HFF-Myc (cell line): ENCODE measurements around the gene KIF1A.
"Not testable (repeated sequence)": the region's sequence is repeated elsewhere in the genome, so short reads cannot be mapped to it uniquely, and the experiment has no call there.

Experiments
- DNase-seq: peaks from one replicate; pipeline ENCODE4 v3.0.0-alpha.2; 2011; ENCODE audit warnings: low read depth; ENCODE audit errors: extremely low read depth
- H3K4me3 ChIP-seq: replicated peaks from 2 replicates; pipeline ENCODE4 v1.5.1; 2011; ENCODE audit warnings: low read depth, mild to moderate bottlenecking, control low read depth, low read length
- TF ChIP-seq, protein P1 (sequence below): IDR thresholded peaks from 2 replicates; pipeline ENCODE4 v1.5.1; 2012; ENCODE audit warnings: mild to moderate bottlenecking, low read depth, low read length, control low read depth; ENCODE audit errors: missing control alignments

The KIF1A gene

DNA sequence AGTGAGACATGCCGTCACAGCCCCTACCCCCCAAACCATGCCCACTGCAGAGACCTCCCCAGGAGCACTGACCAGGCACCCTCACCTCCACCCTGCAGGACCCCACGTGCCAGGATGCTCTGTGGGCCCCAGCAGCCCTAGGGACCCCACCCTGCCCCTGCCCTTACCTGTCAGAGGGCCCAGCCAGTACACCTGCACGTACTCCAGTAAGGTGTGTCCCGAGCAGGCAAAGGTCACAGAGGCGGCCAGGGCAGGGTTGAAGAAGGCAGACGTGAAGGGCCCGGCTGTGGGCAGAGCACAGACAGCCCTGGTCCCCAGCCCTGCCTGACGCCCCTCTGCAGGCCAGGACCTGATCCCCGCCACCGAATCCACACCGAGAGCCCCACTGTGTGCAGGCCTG, 139.8 kb downstream of the KIF1A start:
- not testable (repeated sequence) for H3K4me3 ChIP-seq, DNase-seq

DNA sequence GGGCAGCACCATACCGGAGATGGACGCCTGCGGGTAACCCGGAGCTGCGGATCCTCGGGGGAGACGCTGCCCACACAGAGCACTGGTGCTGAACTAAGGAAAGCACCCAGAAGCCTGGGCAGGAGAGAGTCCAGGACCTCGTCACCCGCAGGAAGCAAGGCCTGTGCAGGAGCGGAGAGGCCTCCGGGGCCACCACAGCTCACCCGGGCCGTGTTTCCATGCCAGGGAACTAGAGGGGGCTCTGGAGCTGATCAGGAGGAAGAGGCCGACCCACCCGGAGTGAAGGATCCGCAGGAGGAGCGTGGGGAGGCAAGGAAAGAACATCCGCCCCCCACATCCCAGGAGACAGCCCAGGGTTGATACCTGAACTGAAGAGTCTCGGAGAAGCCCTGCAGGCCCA, 141.1 kb downstream of the KIF1A start:
- H3K4me3 ChIP-seq, DNase-seq: not testable (repeated sequence)

DNA sequence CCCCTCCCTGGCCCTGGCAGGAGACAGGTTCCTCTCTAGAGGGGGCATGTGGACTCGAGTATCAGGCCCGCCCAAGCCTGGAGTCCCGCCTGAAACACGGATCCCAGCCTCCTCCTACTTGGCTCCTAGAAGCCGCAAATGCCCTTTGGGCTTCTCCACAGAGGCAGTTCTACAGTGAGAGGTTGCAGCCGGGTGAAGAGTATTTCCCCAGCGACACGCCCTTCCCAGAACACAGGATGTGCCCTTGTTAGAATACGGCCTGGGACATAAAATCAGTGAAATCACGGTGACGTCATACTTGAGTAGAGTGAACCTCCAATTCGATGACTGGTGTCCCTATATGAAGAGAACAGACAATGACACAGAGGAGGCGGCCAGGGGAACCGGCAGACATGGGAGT, 142.0 kb downstream of the KIF1A start:
- not testable (repeated sequence) for DNase-seq

DNA sequence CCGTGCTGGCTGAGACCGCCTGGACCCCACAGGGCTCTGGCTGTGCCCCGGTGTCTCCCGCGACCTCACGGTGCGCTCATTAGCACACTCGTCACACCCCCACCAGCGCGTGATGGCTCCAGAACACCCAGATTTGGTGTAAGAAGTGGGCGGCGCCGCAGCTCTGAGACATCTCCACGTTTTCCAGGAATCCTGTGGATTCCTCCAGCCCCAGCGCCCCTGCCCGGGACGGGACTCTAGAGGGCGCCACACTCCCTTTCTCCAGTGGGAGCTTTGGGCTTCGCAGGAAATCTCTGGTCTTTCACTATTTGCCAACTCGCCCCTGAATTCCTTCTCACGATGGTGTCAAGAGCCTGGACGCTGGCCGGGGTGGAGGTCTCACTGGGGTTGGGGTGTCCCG, 144.7 kb downstream of the KIF1A start:
- not testable (repeated sequence) for DNase-seq, H3K4me3 ChIP-seq

More for the DNA sequence above, 142.0 kb downstream of the KIF1A start:
- H3K4me3 ChIP-seq, result not testable (repeated sequence)

DNA sequence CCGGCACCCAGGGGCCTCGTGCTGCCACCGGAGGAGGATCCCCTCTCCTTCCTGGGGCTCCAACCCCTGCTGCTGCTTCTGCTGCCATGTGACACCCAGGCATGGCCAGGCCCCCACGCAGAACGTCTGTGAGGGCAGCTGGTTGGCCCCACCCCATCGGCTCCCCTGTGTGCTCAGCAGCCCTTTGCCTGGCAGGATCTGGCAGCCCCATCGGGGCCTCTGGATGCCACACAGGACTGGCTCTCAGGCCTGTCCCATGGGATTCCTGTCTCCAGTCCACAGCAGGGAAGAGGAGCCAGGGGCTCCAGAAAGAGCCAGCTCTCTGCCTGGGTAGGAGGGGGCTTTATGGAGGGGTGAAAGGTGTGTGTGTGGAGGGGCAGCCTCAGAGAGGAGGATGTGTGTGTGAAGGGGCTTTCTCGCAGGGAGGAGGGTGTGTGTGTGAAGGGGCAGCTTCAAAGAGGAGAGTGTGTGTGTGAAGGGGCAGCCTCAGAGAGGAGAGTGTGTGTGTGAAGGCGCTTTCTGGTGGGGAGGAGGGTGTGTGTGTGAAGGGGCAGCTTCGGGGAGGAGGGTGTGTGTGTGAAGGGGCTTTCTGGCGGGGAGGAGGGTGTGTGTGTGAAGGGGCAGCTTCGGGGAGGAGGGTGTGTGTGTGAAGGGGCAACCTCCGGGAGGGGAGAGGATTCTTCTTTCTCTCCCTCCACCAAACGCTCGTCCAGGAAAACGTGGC, 145.4 kb downstream of the KIF1A start:
- not testable (repeated sequence) for DNase-seq, H3K4me3 ChIP-seq

DNA sequence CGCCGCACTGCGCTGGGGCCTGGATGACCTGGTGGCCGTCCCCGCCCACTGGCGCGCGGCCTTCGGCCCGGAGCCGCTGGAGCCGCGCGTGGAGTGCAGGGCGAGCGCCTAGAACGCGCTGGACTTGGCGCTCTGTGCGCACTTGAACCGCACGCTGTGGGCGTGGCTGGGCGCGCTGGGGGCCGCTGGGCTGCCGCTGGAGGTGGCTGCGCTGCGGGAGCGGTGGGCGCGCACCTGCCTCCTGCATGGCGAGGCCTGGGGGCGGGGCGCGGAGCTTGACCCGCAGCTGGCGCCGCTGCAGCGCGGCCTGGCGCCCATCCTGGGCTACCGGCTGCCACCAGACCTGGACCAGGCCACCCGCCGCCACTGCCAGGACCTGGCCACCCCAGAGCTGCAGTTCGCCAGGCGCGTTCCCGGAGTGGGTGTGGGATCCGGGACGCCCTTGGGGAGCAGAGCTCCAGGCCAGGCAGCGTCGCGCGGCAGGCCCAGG, 147.3 kb downstream of the KIF1A start:
- TF ChIP-seq, protein P1, sequence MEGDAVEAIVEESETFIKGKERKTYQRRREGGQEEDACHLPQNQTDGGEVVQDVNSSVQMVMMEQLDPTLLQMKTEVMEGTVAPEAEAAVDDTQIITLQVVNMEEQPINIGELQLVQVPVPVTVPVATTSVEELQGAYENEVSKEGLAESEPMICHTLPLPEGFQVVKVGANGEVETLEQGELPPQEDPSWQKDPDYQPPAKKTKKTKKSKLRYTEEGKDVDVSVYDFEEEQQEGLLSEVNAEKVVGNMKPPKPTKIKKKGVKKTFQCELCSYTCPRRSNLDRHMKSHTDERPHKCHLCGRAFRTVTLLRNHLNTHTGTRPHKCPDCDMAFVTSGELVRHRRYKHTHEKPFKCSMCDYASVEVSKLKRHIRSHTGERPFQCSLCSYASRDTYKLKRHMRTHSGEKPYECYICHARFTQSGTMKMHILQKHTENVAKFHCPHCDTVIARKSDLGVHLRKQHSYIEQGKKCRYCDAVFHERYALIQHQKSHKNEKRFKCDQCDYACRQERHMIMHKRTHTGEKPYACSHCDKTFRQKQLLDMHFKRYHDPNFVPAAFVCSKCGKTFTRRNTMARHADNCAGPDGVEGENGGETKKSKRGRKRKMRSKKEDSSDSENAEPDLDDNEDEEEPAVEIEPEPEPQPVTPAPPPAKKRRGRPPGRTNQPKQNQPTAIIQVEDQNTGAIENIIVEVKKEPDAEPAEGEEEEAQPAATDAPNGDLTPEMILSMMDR, result no peak
- DNase-seq, result no peak
- no peak overlapping the region for H3K4me3 ChIP-seq

DNA sequence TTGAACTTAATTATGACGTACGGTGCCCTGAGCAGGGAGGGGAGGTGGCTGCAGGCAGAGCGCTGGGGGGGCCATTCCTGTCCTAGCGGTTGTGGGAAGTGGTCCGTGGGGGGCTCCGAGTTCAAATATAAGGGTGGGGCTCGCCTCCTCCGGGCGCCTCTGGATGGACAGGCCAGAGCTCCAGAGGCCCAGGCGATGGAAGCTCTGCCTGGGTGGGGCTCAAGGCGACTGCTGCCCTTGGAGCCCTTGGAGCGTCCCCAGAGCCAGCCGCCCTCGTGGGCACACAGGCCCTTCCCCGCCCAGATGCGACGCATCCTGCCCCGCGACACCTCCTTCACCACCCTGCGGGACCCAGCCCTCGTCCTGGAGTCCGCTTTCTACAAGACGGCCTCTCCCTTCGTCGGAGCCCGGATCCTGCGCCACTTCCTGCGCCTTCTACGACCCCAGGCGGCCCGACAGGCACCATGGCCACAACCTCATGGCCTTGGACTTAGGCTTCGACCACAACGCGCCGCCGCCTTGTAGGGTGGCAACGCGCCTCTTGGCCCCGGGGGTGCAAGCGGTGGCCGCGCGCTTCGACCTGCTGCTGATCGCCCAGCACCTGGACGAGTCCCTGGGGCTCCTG, 147.8 kb downstream of the KIF1A start:
- TF ChIP-seq, protein P1, result no peak
- H3K4me3 ChIP-seq, result no peak overlapping the region
- no peak for DNase-seq

DNA sequence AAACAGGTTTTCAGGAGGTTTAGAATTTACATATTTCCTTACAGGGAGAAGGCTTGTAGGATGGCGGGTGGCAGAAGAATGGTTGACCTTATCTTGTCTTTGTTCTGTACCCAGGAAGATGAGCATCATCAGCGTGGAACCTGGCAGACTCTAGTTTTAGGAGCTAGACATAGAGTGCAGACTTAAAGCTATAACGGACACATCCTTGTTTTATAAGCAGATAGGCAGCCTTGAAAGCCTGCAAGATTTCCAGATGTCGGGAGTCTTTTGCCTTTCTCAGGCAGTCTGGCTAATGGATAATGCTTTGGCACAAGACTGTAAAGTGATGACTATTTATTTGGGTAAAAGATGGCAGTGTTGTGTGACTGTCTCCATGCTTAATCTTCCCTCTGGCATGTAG, 149.1 kb downstream of the KIF1A start:
- TF ChIP-seq, protein P1, result no peak
- DNase-seq, result no peak

DNA sequence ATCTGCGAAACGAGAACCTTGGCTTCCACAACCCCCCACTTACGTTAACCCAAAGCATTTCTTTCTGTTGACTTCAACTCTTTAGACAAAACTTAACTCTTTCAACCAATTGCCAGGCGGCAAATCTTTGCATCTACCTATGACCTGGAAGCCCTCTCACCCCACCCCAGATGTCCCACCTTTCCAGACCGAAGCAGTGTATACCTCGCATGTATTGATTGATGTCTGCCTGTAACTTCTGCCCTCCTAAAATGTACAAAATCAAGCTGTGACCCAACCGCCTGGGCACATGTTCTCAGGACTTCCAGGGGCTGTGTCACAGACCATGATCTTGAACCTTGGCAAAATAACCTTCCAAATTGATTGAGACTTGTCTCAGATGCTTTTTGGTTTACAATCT, 149.6 kb downstream of the KIF1A start:
- H3K4me3 ChIP-seq, result no peak overlapping the region
- TF ChIP-seq, protein P1, result no peak
- DNase-seq, result no peak

More for the DNA sequence above, 149.1 kb downstream of the KIF1A start:
- H3K4me3 ChIP-seq, result no peak overlapping the region
